Measurements from ENCODE around the gene MAD1L1.

Gene MAD1L1

GRCh38 chr7:2112261-2113198 lies 120.2 kb downstream of the MAD1L1 start:
- Histone ChIP-seq H3K27ac (ENCODE audit: insufficient read depth, low read length, poor library complexity, severe bottlenecking) (no peak overlapping the region), H3K4me3 (ENCODE audit: insufficient read depth, low read depth, low read length, poor library complexity, severe bottlenecking) (no peak overlapping the region), H3K27me3 (replicated peaks; ENCODE audit: control insufficient read depth, insufficient read depth, low read length, poor library complexity, severe bottlenecking) (no peaks in the 10 kb centered on the region), H3K4me1 (ENCODE audit: control insufficient read depth, insufficient read depth, low read length, poor library complexity, severe bottlenecking) (no peaks in the 10 kb centered on the region), H3K9me3 (ENCODE audit: control insufficient read depth, low read length) (no peaks in the 10 kb centered on the region), H3K36me3 (ENCODE audit: control insufficient read depth, insufficient read depth, low read length) (no peaks in the 10 kb centered on the region)
- no peak for DNase-seq

- H3K27ac ChIP-seq (ENCODE audit: insufficient read depth, low read length, poor library complexity, severe bottlenecking), result no peak overlapping the region
- DNase-seq, result no peak
- H3K4me1 ChIP-seq (ENCODE audit: control insufficient read depth, insufficient read depth, low read length, poor library complexity, severe bottlenecking), result no peaks in the 10 kb centered on the region
- no peaks in the 10 kb centered on the region for H3K9me3 ChIP-seq (ENCODE audit: control insufficient read depth, low read length)
- H3K36me3 ChIP-seq (ENCODE audit: control insufficient read depth, insufficient read depth, low read length), result no peaks in the 10 kb centered on the region
- no peak overlapping the region for H3K4me3 ChIP-seq (ENCODE audit: insufficient read depth, low read depth, low read length, poor library complexity, severe bottlenecking)
- no peaks in the 10 kb centered on the region for H3K27me3 ChIP-seq (replicated peaks; ENCODE audit: control insufficient read depth, insufficient read depth, low read length, poor library complexity, severe bottlenecking)
Observed at GRCh38 chr7:2111568-2111967, 121.2 kb downstream of the MAD1L1 start.

- Histone ChIP-seq H3K9me3 (ENCODE audit: control insufficient read depth, low read length) (no peaks in the 10 kb centered on the region), H3K27me3 (replicated peaks; ENCODE audit: control insufficient read depth, insufficient read depth, low read length, poor library complexity, severe bottlenecking) (no peaks in the 10 kb centered on the region), H3K4me3 (ENCODE audit: insufficient read depth, low read depth, low read length, poor library complexity, severe bottlenecking) (no peak overlapping the region), H3K4me1 (ENCODE audit: control insufficient read depth, insufficient read depth, low read length, poor library complexity, severe bottlenecking) (no peaks in the 10 kb centered on the region), H3K36me3 (ENCODE audit: control insufficient read depth, insufficient read depth, low read length) (no peaks in the 10 kb centered on the region), H3K27ac (ENCODE audit: insufficient read depth, low read length, poor library complexity, severe bottlenecking) (no peak overlapping the region)
- DNase-seq, result no peak
Observed at GRCh38 chr7:2110610-2111396, 121.9 kb downstream of the MAD1L1 start.

- H3K36me3 ChIP-seq (ENCODE audit: control insufficient read depth, insufficient read depth, low read length), result no peaks in the 10 kb centered on the region
- H3K4me1 ChIP-seq (ENCODE audit: control insufficient read depth, insufficient read depth, low read length, poor library complexity, severe bottlenecking), result no peaks in the 10 kb centered on the region
- H3K27me3 ChIP-seq (replicated peaks; ENCODE audit: control insufficient read depth, insufficient read depth, low read length, poor library complexity, severe bottlenecking), result no peaks in the 10 kb centered on the region
- no peaks in the 10 kb centered on the region for H3K9me3 ChIP-seq (ENCODE audit: control insufficient read depth, low read length)
- H3K27ac ChIP-seq (ENCODE audit: insufficient read depth, low read length, poor library complexity, severe bottlenecking), result no peak overlapping the region
- no peak overlapping the region for H3K4me3 ChIP-seq (ENCODE audit: insufficient read depth, low read depth, low read length, poor library complexity, severe bottlenecking)
- DNase-seq, result no peak
Observed at GRCh38 chr7:2109936-2110609, 122.7 kb downstream of the MAD1L1 start.

- Histone ChIP-seq H3K27ac (ENCODE audit: insufficient read depth, low read length, poor library complexity, severe bottlenecking) (no peak overlapping the region), H3K9me3 (ENCODE audit: control insufficient read depth, low read length) (no peaks in the 10 kb centered on the region), H3K36me3 (ENCODE audit: control insufficient read depth, insufficient read depth, low read length) (no peaks in the 10 kb centered on the region), H3K4me3 (ENCODE audit: insufficient read depth, low read depth, low read length, poor library complexity, severe bottlenecking) (no peak overlapping the region), H3K4me1 (ENCODE audit: control insufficient read depth, insufficient read depth, low read length, poor library complexity, severe bottlenecking) (peaks cover under 1% of the 10 kb centered on the region), H3K27me3 (replicated peaks; ENCODE audit: control insufficient read depth, insufficient read depth, low read length, poor library complexity, severe bottlenecking) (no peaks in the 10 kb centered on the region)
- no peak for DNase-seq
Observed at GRCh38 chr7:2109251-2109872, 123.4 kb downstream of the MAD1L1 start.

GRCh38 chr7:2108501-2109250 lies 124.1 kb downstream of the MAD1L1 start:
- no peaks in the 10 kb centered on the region for H3K27me3 ChIP-seq (replicated peaks; ENCODE audit: control insufficient read depth, insufficient read depth, low read length, poor library complexity, severe bottlenecking)
- no peaks in the 10 kb centered on the region for H3K36me3 ChIP-seq (ENCODE audit: control insufficient read depth, insufficient read depth, low read length)
- H3K4me3 ChIP-seq (ENCODE audit: insufficient read depth, low read depth, low read length, poor library complexity, severe bottlenecking), result no peak overlapping the region
- peaks cover 7% of the 10 kb centered on the region for H3K4me1 ChIP-seq (ENCODE audit: control insufficient read depth, insufficient read depth, low read length, poor library complexity, severe bottlenecking)
- H3K27ac ChIP-seq (ENCODE audit: insufficient read depth, low read length, poor library complexity, severe bottlenecking), result no peak overlapping the region
- no peaks in the 10 kb centered on the region for H3K9me3 ChIP-seq (ENCODE audit: control insufficient read depth, low read length)
- no peak for DNase-seq

GRCh38 chr7:2108071-2108455 lies 124.7 kb downstream of the MAD1L1 start:
- H3K4me1 ChIP-seq (ENCODE audit: control insufficient read depth, insufficient read depth, low read length, poor library complexity, severe bottlenecking), result peaks cover 11% of the 10 kb centered on the region

GRCh38 chr7:2107386-2108070 lies 125.2 kb downstream of the MAD1L1 start:
- H3K4me3 ChIP-seq (ENCODE audit: insufficient read depth, low read depth, low read length, poor library complexity, severe bottlenecking), result no peak overlapping the region
- H3K36me3 ChIP-seq (ENCODE audit: control insufficient read depth, insufficient read depth, low read length), result no peaks in the 10 kb centered on the region
- H3K4me1 ChIP-seq (ENCODE audit: control insufficient read depth, insufficient read depth, low read length, poor library complexity, severe bottlenecking), result peaks cover 11% of the 10 kb centered on the region
- no peaks in the 10 kb centered on the region for H3K9me3 ChIP-seq (ENCODE audit: control insufficient read depth, low read length)
- no peaks in the 10 kb centered on the region for H3K27me3 ChIP-seq (replicated peaks; ENCODE audit: control insufficient read depth, insufficient read depth, low read length, poor library complexity, severe bottlenecking)
- no peak for DNase-seq
- H3K27ac ChIP-seq (ENCODE audit: insufficient read depth, low read length, poor library complexity, severe bottlenecking), result no peak overlapping the region

More at GRCh38 chr7:2108071-2108455, 124.7 kb downstream of the MAD1L1 start:
- DNase-seq, result no peak
- Histone ChIP-seq H3K27ac (ENCODE audit: insufficient read depth, low read length, poor library complexity, severe bottlenecking) (no peak overlapping the region), H3K4me3 (ENCODE audit: insufficient read depth, low read depth, low read length, poor library complexity, severe bottlenecking) (no peak overlapping the region), H3K9me3 (ENCODE audit: control insufficient read depth, low read length) (no peaks in the 10 kb centered on the region), H3K36me3 (ENCODE audit: control insufficient read depth, insufficient read depth, low read length) (no peaks in the 10 kb centered on the region), H3K27me3 (replicated peaks; ENCODE audit: control insufficient read depth, insufficient read depth, low read length, poor library complexity, severe bottlenecking) (no peaks in the 10 kb centered on the region)

- Histone ChIP-seq H3K4me3 (ENCODE audit: insufficient read depth, low read depth, low read length, poor library complexity, severe bottlenecking) (no peak overlapping the region), H3K36me3 (ENCODE audit: control insufficient read depth, insufficient read depth, low read length) (no peaks in the 10 kb centered on the region), H3K9me3 (ENCODE audit: control insufficient read depth, low read length) (no peaks in the 10 kb centered on the region), H3K4me1 (ENCODE audit: control insufficient read depth, insufficient read depth, low read length, poor library complexity, severe bottlenecking) (peaks cover 11% of the 10 kb centered on the region), H3K27me3 (replicated peaks; ENCODE audit: control insufficient read depth, insufficient read depth, low read length, poor library complexity, severe bottlenecking) (no peaks in the 10 kb centered on the region), H3K27ac (ENCODE audit: insufficient read depth, low read length, poor library complexity, severe bottlenecking) (no peak overlapping the region)
- DNase-seq, result no peak
Observed at GRCh38 chr7:2106924-2107323, 125.8 kb downstream of the MAD1L1 start.

Data from effector memory CD4-positive, alpha-beta T cell (primary cell).